Neural cell (in vitro differentiated cells): Measurements from ENCODE around the gene ELMO1. TPM values are rescaled to one million over a fixed set of nuclear protein-coding genes. Genes with fewer than 3 reads are reported as not detected.

Source experiments
- H2AFZ ChIP-seq: fragments of 200-600, 300-800 bp; sonication (generic), shearing (Covaris generic); 2 replicates; pipeline ENCODE4 v1.6.0; 2014; ENCODE audit warnings: low read depth, mild to moderate bottlenecking, antibody characterized with exemption, low read length, moderate library complexity
- H3F3A ChIP-seq: fragments of 200-600 bp; shearing (Covaris generic); 2 replicates; pipeline ENCODE4 v1.6.1; 2016; ENCODE audit warnings: mild to moderate bottlenecking, moderate library complexity, mixed read lengths, antibody characterized with exemption, low read length; ENCODE audit not compliant: insufficient read depth, poor library complexity, severe bottlenecking
- H3K27ac ChIP-seq: fragments of 200-600, 300-800 bp; sonication (generic), shearing (Covaris generic); 2 replicates; pipeline ENCODE4 v1.5.1; 2014; ENCODE audit warnings: mild to moderate bottlenecking, low read length, moderate library complexity
- H3K27me3 ChIP-seq: fragments of 300-800, 200-600 bp; sonication (generic), shearing (Covaris generic); 2 replicates; pipeline ENCODE4 v1.6.0; 2014; ENCODE audit warnings: mild to moderate bottlenecking, low read depth, low read length, moderate library complexity; ENCODE audit not compliant: insufficient read depth
- H3K36me3 ChIP-seq: fragments of 300-800, 200-600 bp; sonication (generic), shearing (Covaris generic); 2 replicates; pipeline ENCODE4 v1.5.1; 2014; ENCODE audit warnings: mild to moderate bottlenecking, antibody characterized with exemption, low read length, moderate library complexity; ENCODE audit not compliant: insufficient read depth
- H3K4me2 ChIP-seq: fragments of 300-800, 200-600 bp; sonication (generic), shearing (Covaris generic); 2 replicates; pipeline ENCODE4 v1.6.0; 2014; ENCODE audit warnings: mild to moderate bottlenecking, low read length
- H3K4me3 ChIP-seq: fragments of 300-800, 200-600 bp; sonication (generic), shearing (Covaris generic); 2 replicates; pipeline ENCODE4 v1.5.1; 2014; ENCODE audit warnings: mild to moderate bottlenecking, low read length, moderate library complexity
- H3K79me2 ChIP-seq: fragments of 200-600 bp; shearing (Covaris generic); replicated peaks from 2 replicates; pipeline ENCODE4 v1.6.0; 2014; ENCODE audit warnings: mild to moderate bottlenecking, low read length, moderate library complexity; ENCODE audit not compliant: insufficient read depth
- H3K9ac ChIP-seq: fragments of 300-800, 200-600 bp; sonication (generic), shearing (Covaris generic); 2 replicates; pipeline ENCODE4 v1.6.1; 2016; ENCODE audit warnings: mild to moderate bottlenecking, low read length, mixed read lengths
- H3K9me2 ChIP-seq: fragments of 200-600 bp; shearing (Covaris generic); 2 replicates; pipeline ENCODE4 v1.6.1; 2016; ENCODE audit warnings: mild to moderate bottlenecking, low read length, mixed read lengths; ENCODE audit not compliant: insufficient read depth
- H3K9me3 ChIP-seq: fragments of 200-600, 300-800 bp; sonication (generic), shearing (Covaris generic); 2 replicates; pipeline ENCODE4 v1.6.1; 2016; ENCODE audit warnings: mild to moderate bottlenecking, mixed run types, low read length, moderate library complexity, mixed read lengths
- H4K20me1 ChIP-seq: fragments of 200-600 bp; shearing (Covaris generic); 2 replicates; pipeline ENCODE4 v1.6.1; 2016; ENCODE audit warnings: mild to moderate bottlenecking, mixed run types; ENCODE audit not compliant: insufficient read depth
- EP300 ChIP-seq: fragments of 450-650 bp; conservative IDR thresholded peaks from 2 replicates; pipeline ENCODE4 v1.6.1; 2014; ENCODE audit warnings: antibody characterized with exemption, mild to moderate bottlenecking, moderate library complexity; ENCODE audit not compliant: poor library complexity, severe bottlenecking
- EZH2 ChIP-seq: fragments of 200-600, 300-800 bp; shearing (Covaris generic), sonication (generic); IDR thresholded peaks from 2 replicates; pipeline ENCODE4 v1.6.1; 2014; ENCODE audit warnings: antibody characterized with exemption, low read length, borderline replicate concordance, mild to moderate bottlenecking; ENCODE audit not compliant: insufficient read depth, poor library complexity, severe bottlenecking
- MXI1 ChIP-seq: fragments of 450-650 bp; conservative IDR thresholded peaks from 2 replicates; pipeline ENCODE4 v1.6.1; 2014; ENCODE audit warnings: antibody characterized with exemption, mild to moderate bottlenecking; ENCODE audit not compliant: poor library complexity, severe bottlenecking
- POLR2AphosphoS5 ChIP-seq: IDR thresholded peaks from 2 replicates; pipeline ENCODE4 v1.6.1; 2012
- RAD21 ChIP-seq: fragments of 450-650 bp; conservative IDR thresholded peaks from 2 replicates; pipeline ENCODE4 v1.6.1; 2014; ENCODE audit warnings: antibody characterized with exemption, mild to moderate bottlenecking, moderate library complexity
- SMC3 ChIP-seq: fragments of 450-650 bp; conservative IDR thresholded peaks from 2 replicates; pipeline ENCODE4 v1.6.1; 2014; ENCODE audit warnings: antibody characterized with exemption, mild to moderate bottlenecking, moderate library complexity; ENCODE audit not compliant: poor library complexity
- TAF1 ChIP-seq: IDR thresholded peaks from 2 replicates; pipeline ENCODE4 v1.6.1; 2012; ENCODE audit warnings: low read depth
- polyA plus RNA-seq: library from polyadenylated mRNA; depleted of rRNA; stranded (reverse); fragments of >200 nt; gene quantifications from 2 replicates; pipeline ENCODE4 v1.2.3, GENCODE V29; 2014
- TF ChIP-seq, protein P1 (sequence below): IDR thresholded peaks from 2 replicates; pipeline ENCODE4 v1.6.1; 2012; ENCODE audit warnings: borderline replicate concordance
- TF ChIP-seq, protein P2 (sequence below): fragments of 450-650 bp; IDR thresholded peaks from 2 replicates; pipeline ENCODE4 v1.5.1; 2014; ENCODE audit warnings: antibody characterized with exemption, mild to moderate bottlenecking, moderate library complexity; ENCODE audit not compliant: poor library complexity, severe bottlenecking

Gene ELMO1
- polyA plus RNA-seq, 1 donor from 2014 or later, result 12.2 TPM

- TF ChIP-seq MXI1, result no peak
- no peak for TF ChIP-seq EP300
- TF ChIP-seq, protein P1, sequence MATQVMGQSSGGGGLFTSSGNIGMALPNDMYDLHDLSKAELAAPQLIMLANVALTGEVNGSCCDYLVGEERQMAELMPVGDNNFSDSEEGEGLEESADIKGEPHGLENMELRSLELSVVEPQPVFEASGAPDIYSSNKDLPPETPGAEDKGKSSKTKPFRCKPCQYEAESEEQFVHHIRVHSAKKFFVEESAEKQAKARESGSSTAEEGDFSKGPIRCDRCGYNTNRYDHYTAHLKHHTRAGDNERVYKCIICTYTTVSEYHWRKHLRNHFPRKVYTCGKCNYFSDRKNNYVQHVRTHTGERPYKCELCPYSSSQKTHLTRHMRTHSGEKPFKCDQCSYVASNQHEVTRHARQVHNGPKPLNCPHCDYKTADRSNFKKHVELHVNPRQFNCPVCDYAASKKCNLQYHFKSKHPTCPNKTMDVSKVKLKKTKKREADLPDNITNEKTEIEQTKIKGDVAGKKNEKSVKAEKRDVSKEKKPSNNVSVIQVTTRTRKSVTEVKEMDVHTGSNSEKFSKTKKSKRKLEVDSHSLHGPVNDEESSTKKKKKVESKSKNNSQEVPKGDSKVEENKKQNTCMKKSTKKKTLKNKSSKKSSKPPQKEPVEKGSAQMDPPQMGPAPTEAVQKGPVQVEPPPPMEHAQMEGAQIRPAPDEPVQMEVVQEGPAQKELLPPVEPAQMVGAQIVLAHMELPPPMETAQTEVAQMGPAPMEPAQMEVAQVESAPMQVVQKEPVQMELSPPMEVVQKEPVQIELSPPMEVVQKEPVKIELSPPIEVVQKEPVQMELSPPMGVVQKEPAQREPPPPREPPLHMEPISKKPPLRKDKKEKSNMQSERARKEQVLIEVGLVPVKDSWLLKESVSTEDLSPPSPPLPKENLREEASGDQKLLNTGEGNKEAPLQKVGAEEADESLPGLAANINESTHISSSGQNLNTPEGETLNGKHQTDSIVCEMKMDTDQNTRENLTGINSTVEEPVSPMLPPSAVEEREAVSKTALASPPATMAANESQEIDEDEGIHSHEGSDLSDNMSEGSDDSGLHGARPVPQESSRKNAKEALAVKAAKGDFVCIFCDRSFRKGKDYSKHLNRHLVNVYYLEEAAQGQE, result no peak
- TF ChIP-seq EZH2, result no peak
- no peak for TF ChIP-seq RAD21
- TF ChIP-seq TAF1, result no peak
- TF ChIP-seq, protein P2, sequence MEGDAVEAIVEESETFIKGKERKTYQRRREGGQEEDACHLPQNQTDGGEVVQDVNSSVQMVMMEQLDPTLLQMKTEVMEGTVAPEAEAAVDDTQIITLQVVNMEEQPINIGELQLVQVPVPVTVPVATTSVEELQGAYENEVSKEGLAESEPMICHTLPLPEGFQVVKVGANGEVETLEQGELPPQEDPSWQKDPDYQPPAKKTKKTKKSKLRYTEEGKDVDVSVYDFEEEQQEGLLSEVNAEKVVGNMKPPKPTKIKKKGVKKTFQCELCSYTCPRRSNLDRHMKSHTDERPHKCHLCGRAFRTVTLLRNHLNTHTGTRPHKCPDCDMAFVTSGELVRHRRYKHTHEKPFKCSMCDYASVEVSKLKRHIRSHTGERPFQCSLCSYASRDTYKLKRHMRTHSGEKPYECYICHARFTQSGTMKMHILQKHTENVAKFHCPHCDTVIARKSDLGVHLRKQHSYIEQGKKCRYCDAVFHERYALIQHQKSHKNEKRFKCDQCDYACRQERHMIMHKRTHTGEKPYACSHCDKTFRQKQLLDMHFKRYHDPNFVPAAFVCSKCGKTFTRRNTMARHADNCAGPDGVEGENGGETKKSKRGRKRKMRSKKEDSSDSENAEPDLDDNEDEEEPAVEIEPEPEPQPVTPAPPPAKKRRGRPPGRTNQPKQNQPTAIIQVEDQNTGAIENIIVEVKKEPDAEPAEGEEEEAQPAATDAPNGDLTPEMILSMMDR, result no peak
- no peak for TF ChIP-seq POLR2AphosphoS5
- no peak overlapping the region for H3K4me3 ChIP-seq
- H3K27me3 ChIP-seq, result no peaks in the 10 kb centered on the region
- H3K27ac ChIP-seq, result no peak overlapping the region
- H3K9me3 ChIP-seq, result no peaks in the 10 kb centered on the region
- H2AFZ ChIP-seq, result no peak overlapping the region
- H3F3A ChIP-seq, result no peaks in the 10 kb centered on the region
- H3K9me2 ChIP-seq, result no peaks in the 10 kb centered on the region
- no peaks in the 10 kb centered on the region for H4K20me1 ChIP-seq
- H3K4me2 ChIP-seq, result no peak overlapping the region
- H3K79me2 ChIP-seq, result no peaks in the 10 kb centered on the region
- H3K36me3 ChIP-seq, result no peaks in the 10 kb centered on the region
- H3K9ac ChIP-seq, result no peak overlapping the region
Observed at GRCh38 chr7:36810032-36810431, 638.6 kb downstream of the ELMO1 start.

DNA sequence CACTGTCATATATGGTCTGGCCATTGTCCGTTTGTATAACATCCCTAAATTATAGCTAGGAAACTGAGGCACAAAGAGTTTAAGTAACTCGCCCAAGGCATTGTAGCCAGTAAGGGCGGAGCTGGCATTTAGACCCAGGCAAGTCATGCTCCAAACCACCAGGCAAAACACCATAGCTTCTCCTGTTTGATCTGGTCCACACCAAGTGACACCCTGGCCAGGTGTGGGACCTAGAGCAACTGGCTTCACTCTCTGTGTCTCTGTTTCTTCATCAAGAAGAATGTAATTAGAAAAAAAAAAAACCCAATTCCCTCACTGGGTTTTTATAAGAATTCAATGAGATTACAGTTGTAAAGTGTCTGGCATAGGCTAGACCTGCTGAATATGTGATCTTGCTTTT, 639.2 kb downstream of the ELMO1 start:
- Histone ChIP-seq H3K4me3 (no peak overlapping the region), H3F3A (no peaks in the 10 kb centered on the region), H3K79me2 (no peaks in the 10 kb centered on the region), H4K20me1 (no peaks in the 10 kb centered on the region), H3K4me2 (no peak overlapping the region), H3K9ac (no peak overlapping the region), H3K9me2 (no peaks in the 10 kb centered on the region), H3K27ac (no peak overlapping the region), H3K9me3 (no peaks in the 10 kb centered on the region), H3K27me3 (no peaks in the 10 kb centered on the region), H3K36me3 (no peaks in the 10 kb centered on the region), H2AFZ (no peak overlapping the region)
- TF ChIP-seq TAF1, result no peak
- no peak for TF ChIP-seq EZH2
- no peak for TF ChIP-seq EP300
- TF ChIP-seq SMC3, result no peak
- no peak for TF ChIP-seq POLR2AphosphoS5
- TF ChIP-seq RAD21, result no peak
- TF ChIP-seq, protein P1, result no peak
- TF ChIP-seq, protein P2, result no peak
- TF ChIP-seq MXI1, result no peak
